ENCODE measurements around the gene PDZD2.

- TF ChIP-seq CTCF (IDR thresholded peaks at IDR 0.05) (no peak), POLR2A (IDR thresholded peaks at IDR 0.05) (no peak)
Measured at GRCh38 chr5:31641575-31641974, 2.6 kb downstream of the PDZD2 start.

Measured in heart left ventricle (tissue), 13 donors.